ENCODE results near the gene STPG3. TPM values are rescaled to one million over a fixed set of nuclear protein-coding genes. Genes with fewer than 3 reads are reported as not detected.

Gene STPG3
- total RNA-seq, 6 donors from 2014 or later: 0.23 TPM; not detected in 5

DNA sequence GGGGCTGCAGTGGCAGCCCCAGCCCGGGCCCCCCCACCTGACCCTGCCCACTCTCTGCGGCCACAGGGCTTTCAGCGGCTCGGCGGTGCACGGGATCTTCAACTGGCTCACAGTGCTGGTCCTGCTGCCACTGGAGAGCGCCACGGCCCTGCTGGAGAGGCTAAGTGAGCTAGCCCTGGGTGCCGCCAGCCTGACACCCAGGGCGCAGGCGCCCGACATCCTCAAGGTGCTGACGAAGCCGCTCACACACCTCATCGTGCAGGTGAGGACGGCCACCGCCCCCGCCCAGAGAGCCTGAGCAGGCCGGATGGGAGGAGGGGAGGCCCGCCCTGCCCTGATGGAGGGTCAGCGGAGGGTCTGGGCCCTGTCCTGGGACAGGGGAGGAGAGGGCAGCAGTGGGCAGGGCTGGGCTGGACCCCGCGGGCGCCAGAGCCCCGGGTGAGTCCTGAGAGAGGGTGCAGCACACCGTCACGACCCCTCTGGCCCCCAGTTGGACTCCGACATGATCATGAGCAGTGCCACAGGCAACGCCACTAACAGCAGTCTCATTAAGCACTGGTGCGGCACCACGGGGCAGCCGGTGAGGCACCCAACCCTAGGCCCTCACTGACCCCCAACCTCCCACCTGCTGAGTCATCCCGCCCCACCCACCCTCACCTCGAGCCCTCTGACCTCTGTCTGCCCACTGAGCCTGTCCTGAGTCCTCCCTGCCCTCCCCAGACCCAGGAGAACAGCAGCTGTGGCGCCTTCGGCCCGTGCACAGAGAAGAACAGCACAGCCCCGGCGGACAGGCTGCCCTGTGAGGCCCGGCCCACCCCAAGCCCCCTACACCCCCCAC is 17.7 kb upstream of the STPG3 start:
- H3K36me3 ChIP-seq: no peaks in the 10 kb centered on the region
- TF ChIP-seq, protein P1, sequence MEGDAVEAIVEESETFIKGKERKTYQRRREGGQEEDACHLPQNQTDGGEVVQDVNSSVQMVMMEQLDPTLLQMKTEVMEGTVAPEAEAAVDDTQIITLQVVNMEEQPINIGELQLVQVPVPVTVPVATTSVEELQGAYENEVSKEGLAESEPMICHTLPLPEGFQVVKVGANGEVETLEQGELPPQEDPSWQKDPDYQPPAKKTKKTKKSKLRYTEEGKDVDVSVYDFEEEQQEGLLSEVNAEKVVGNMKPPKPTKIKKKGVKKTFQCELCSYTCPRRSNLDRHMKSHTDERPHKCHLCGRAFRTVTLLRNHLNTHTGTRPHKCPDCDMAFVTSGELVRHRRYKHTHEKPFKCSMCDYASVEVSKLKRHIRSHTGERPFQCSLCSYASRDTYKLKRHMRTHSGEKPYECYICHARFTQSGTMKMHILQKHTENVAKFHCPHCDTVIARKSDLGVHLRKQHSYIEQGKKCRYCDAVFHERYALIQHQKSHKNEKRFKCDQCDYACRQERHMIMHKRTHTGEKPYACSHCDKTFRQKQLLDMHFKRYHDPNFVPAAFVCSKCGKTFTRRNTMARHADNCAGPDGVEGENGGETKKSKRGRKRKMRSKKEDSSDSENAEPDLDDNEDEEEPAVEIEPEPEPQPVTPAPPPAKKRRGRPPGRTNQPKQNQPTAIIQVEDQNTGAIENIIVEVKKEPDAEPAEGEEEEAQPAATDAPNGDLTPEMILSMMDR (IDR thresholded peaks at IDR 0.05): no peak
- TF ChIP-seq POLR2A (IDR thresholded peaks at IDR 0.05) (no peak), POLR2AphosphoS5 (IDR thresholded peaks at IDR 0.05) (no peak), EP300 (IDR thresholded peaks at IDR 0.05) (no peak)
- H3K4me3 ChIP-seq: no peak overlapping the region
- ATAC-seq (ENCODE audit: low FRiP score in 2 of 2) (no peak), DNase-seq (no peak)
- peaks cover 14 to 30% (median 17%) of the 10 kb centered on the region in 4 donors for H3K4me1 ChIP-seq
- H3K27me3 ChIP-seq: peaks cover 0 to 34% (median 4%) of the 10 kb centered on the region in 4 donors
- H3K27ac ChIP-seq: no peak overlapping the region
- H3K9me3 ChIP-seq: no peaks in the 10 kb centered on the region
- 78 to 80% methylated on average over 1 to 32 of the region's 40 CpGs for WGBS, 2 donors

DNA sequence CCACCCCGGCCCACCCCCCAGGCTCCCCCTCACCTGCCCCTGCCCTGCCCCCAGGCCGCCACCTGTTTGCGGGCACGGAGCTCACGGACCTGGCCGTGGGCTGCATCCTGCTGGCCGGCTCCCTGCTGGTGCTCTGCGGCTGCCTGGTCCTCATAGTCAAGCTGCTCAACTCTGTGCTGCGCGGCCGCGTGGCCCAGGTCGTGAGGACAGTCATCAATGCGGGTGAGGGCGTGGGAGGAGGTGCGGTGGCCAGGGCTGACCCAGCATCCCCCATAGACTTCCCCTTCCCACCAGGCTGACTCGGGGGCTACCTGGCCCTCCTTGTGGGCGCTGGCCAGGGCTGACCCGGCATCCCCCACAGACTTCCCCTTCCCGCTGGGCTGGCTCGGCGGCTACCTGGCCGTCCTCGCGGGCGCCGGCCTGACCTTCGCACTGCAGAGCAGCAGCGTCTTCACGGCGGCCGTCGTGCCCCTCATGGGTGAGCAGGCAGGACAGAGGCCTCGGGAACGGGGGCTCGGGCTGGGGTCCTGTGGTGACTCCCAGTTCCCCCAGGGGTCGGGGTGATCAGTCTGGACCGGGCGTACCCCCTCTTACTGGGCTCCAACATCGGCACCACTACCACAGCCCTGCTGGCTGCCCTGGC is 16.9 kb upstream of the STPG3 start:
- peaks cover 0 to 27% (median 4%) of the 10 kb centered on the region in 4 donors for H3K27me3 ChIP-seq
- peaks cover 15 to 38% (median 22%) of the 10 kb centered on the region in 4 donors for H3K4me1 ChIP-seq
- H3K4me3 ChIP-seq: no peak overlapping the region
- no peaks in the 10 kb centered on the region for H3K36me3 ChIP-seq
- no peaks in the 10 kb centered on the region for H3K9me3 ChIP-seq
- TF ChIP-seq, protein P1 (IDR thresholded peaks at IDR 0.05): no peak
- TF ChIP-seq POLR2A (IDR thresholded peaks at IDR 0.05) (no peak), POLR2AphosphoS5 (IDR thresholded peaks at IDR 0.05) (no peak), EP300 (IDR thresholded peaks at IDR 0.05) (no peak)
- DNase-seq (peak in 1 of 2 donors; percentile 81), ATAC-seq (ENCODE audit: low FRiP score in 2 of 2) (no peak)
- WGBS, 2 donors: 52% methylated on average over 26 of the region's 40 CpGs; no CpG with 5 or more reads in 1 of the 2 donors
- H3K27ac ChIP-seq: no peak overlapping the region

DNA sequence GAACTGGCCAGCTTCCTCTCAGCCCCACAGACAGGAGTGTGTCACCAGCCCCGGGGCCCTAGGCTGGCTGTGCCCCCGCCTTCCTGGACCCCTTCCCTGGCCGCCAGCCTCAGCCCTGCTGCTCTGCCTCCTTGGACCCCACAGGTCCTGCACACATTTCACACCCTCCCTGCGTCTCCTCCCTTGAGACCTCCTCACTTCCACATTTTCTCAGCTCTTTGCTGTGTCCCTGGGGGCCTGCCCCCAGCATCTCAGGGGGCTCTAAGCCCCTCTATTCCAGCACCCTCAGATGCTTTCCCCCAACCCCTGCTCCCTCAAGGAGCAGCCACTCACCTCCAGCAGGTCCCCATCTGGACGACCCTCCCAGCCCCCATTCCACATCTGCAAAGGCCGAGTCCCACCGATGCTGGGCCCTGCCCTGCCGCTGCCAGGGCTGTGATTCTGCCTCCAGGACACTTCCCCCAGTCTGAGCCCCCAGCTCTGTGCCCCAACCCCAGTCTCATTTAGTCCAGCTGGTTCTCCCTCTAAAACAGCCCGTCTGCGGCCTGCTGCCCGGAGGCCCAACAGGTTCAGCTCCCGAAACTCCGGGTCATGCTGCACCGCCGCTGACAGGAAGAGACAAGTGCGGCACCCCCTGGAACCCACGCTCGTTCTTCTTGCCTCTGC is 16.2 kb upstream of the STPG3 start:
- no peak overlapping the region for H3K27ac ChIP-seq
- peaks cover 0 to 20% (median 4%) of the 10 kb centered on the region in 4 donors for H3K27me3 ChIP-seq
- H3K4me1 ChIP-seq: peaks cover 19 to 45% (median 28%) of the 10 kb centered on the region in 4 donors
- H3K9me3 ChIP-seq: no peaks in the 10 kb centered on the region
- H3K36me3 ChIP-seq: no peaks in the 10 kb centered on the region
- DNase-seq: peak in 1 of 2 donors; percentile 73
- no peak for ATAC-seq (ENCODE audit: low FRiP score in 2 of 2)
- H3K4me3 ChIP-seq: no peak overlapping the region
- 81 to 82% methylated on average over 14 to 16 of the region's 18 CpGs for WGBS, 2 donors
- TF ChIP-seq, protein P1 (IDR thresholded peaks at IDR 0.05): no peak
- TF ChIP-seq EP300 (IDR thresholded peaks at IDR 0.05): no peak
- TF ChIP-seq POLR2AphosphoS5 (IDR thresholded peaks at IDR 0.05): no peak
- no peak for TF ChIP-seq POLR2A (IDR thresholded peaks at IDR 0.05)

DNA sequence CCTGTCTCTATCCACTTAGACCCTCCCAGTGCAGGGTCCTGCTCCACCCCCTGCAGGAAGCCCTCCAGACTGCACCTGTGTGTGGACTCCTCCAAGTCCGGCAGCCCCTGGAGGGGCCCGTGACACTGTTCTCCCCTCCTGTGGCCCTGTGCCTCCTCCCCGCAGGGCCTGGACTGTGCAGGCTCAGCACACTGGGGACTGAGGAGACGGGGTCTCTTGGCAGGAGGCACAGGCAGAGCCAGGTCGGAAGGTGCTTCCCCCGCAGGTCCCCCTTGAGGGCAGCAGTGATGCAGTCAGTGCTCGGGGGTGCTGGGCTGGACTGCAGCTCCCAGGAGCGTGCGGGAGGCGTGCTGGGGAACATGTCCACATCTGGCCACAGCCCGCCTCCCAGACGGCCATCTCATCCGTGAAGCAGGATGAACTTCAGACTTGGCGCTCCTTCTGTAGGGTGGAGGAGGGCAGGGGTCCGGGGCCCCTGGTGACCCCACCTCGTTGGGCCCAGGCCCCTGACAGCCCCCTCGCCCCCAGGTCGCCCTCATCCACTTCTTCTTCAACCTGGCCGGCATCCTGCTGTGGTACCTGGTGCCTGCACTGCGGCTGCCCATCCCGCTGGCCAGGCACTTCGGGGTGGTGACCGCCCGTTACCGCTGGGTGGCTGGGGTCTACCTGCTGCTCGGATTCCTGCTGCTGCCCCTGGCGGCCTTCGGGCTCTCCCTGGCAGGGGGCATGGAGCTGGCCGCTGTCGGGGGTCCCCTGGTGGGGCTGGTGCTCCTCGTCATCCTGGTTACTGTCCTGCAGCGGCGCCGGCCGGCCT is 15.5 kb upstream of the STPG3 start:
- Histone ChIP-seq H3K9me3 (no peaks in the 10 kb centered on the region), H3K27me3 (peaks cover 0 to 14% (median 3%) of the 10 kb centered on the region in 4 donors), H3K4me3 (peak overlapping the region in 3 of 4 donors; percentile 3 to 29 (median 21)), H3K36me3 (no peaks in the 10 kb centered on the region), H3K27ac (no peak overlapping the region), H3K4me1 (peaks cover 23 to 52% (median 30%) of the 10 kb centered on the region in 4 donors)
- no peak for TF ChIP-seq EP300 (IDR thresholded peaks at IDR 0.05)
- no peak for TF ChIP-seq POLR2AphosphoS5 (IDR thresholded peaks at IDR 0.05)
- TF ChIP-seq, protein P1 (IDR thresholded peaks at IDR 0.05): no peak
- DNase-seq (peak in 1 of 2 donors; percentile 82), ATAC-seq (ENCODE audit: low FRiP score in 2 of 2) (no peak)
- 64 to 75% methylated on average over 3 to 20 of the region's 35 CpGs for WGBS, 2 donors
